Peyer's patch (tissue), 4 donors: ENCODE data around the gene MAGI2.

Experiments
- CTCF ChIP-seq, 6 experiments: fragments of 450-650 bp in 4 of 6; fragments of 200-600 bp in 2 of 6; sonication (generic) in 1 of 6; IDR thresholded peaks; one replicate each; pipeline ENCODE4 v1.5.1; 2017 to 2019; ENCODE audit warnings: antibody characterized with exemption in 6 of 6, mild to moderate bottlenecking in 3 of 6, moderate library complexity in 1 of 6
- POLR2A ChIP-seq, 2 donors: fragments of 450-650 bp; IDR thresholded peaks; one replicate each; pipeline ENCODE4 v1.5.1; 2017; ENCODE audit warnings: antibody characterized with exemption in 2 of 2, mild to moderate bottlenecking in 2 of 2, moderate library complexity in 2 of 2

GRCh38 chr7:79034730-79035129 lies 418.7 kb downstream of the MAGI2 start:
- TF ChIP-seq POLR2A (IDR thresholded peaks at IDR 0.05): no peak
- no peak for TF ChIP-seq CTCF (IDR thresholded peaks at IDR 0.05)
